ENCODE data around the gene MRPS25.

- no peak for TF ChIP-seq EZH2phosphoT487 (IDR thresholded peaks at IDR 0.05; ENCODE audit: borderline replicate concordance)
- TF ChIP-seq CTCF (IDR thresholded peaks at IDR 0.05 in 2 of 3, conservative IDR thresholded peaks at IDR 0.05 in 1 of 3; ENCODE audit: borderline replicate concordance in 1 of 3, insufficient read depth in 1 of 3, low read depth in 2 of 3, low read length in 2 of 3): no peak
- TF ChIP-seq POLR2A (IDR thresholded peaks at IDR 0.05; ENCODE audit: borderline replicate concordance, extremely low read depth, insufficient read depth, insufficient read length): no peak
- no peak for TF ChIP-seq EZH2 (IDR thresholded peaks at IDR 0.05)
- no peak for TF ChIP-seq YY1 (IDR thresholded peaks at IDR 0.05; ENCODE audit: extremely low read depth, insufficient replicate concordance, low read depth, low read length)
- no peak for TF ChIP-seq MAX (IDR thresholded peaks at IDR 0.05)
- no peak for TF ChIP-seq POLR2AphosphoS5 (IDR thresholded peaks at IDR 0.05; ENCODE audit: low read depth, low read length)
- TF ChIP-seq FOSL1 (IDR thresholded peaks at IDR 0.05; ENCODE audit: low read depth): no peak
- TF ChIP-seq JUND (IDR thresholded peaks at IDR 0.05): no peak
- TF ChIP-seq EGR1 (IDR thresholded peaks at IDR 0.05; ENCODE audit: low read depth): no peak
These were observed 8.3 kb downstream of the MRPS25 start for GRCh38 chr3:15056676-15057404.
